ENCODE measurements around the gene RPS4Y2. TPM values are rescaled to one million over a fixed set of nuclear protein-coding genes. Genes with fewer than 3 reads are reported as not detected.
A peak's percentile ranks its signal among the peaks of the same experiment; 100 is the strongest.

RPS4Y2 gene
- total and polyA plus RNA-seq, 4 donors: not detected

DNA sequence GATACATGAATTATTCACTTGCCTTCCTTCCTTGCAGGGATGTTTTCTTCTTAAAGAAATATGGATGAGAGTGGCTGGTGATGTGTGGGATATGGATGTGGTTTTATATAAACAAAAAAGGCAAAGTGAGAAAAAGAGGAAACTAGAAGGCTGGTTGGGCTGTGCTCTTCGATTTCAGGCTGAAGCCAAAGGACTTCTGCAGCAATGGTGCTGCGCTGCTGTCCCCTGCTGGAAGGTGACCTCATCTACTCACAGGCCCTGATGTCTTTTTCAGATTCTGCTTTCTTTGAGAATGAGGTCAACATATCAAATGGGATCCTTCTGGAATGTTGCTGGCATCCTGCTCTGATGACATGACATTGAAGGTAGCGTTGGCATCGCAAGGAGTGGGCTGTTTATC is 15.3 kb upstream of the RPS4Y2 start:
- peak; percentile 41 for DNase-seq (ENCODE audit: low spot score)
- H3K4me3 ChIP-seq (ENCODE audit: low read depth in 1 of 3, low read length in 3 of 3): no peak overlapping the region
- H3K27me3 ChIP-seq (ENCODE audit: control insufficient read depth in 4 of 4, insufficient read depth in 4 of 4, low read length in 3 of 4): no peaks in the 10 kb centered on the region
- no peak overlapping the region for H3K9ac ChIP-seq (ENCODE audit: low read depth in 1 of 2, low read length in 2 of 2)
- H3K9me3 ChIP-seq (ENCODE audit: control insufficient read depth in 4 of 4, low read length in 3 of 4): no peaks in the 10 kb centered on the region
- no peak overlapping the region for H3K27ac ChIP-seq (ENCODE audit: low read depth in 1 of 2, low read length in 2 of 2)
- H3K4me1 ChIP-seq (ENCODE audit: control insufficient read depth in 4 of 4, insufficient read depth in 4 of 4, low read length in 3 of 4): no peaks in the 10 kb centered on the region
- TF ChIP-seq HNF4G (IDR thresholded peaks at IDR 0.05) (no peak), FOXA2 (IDR thresholded peaks at IDR 0.05) (no peak), RAD21 (IDR thresholded peaks at IDR 0.05) (peak in 1 of 2 donors; percentile 80), HNF4A (conservative IDR thresholded peaks at IDR 0.05) (no peak), JUND (IDR thresholded peaks at IDR 0.05) (no peak), FOXA1 (IDR thresholded peaks at IDR 0.05) (no peak), RXRA (IDR thresholded peaks at IDR 0.05) (no peak), GABPA (IDR thresholded peaks at IDR 0.05 in 1 of 2, conservative IDR thresholded peaks at IDR 0.05 in 1 of 2) (no peak), EGR1 (IDR thresholded peaks at IDR 0.05; ENCODE audit: low read depth in 2 of 2) (no peak), NR2F2 (IDR thresholded peaks at IDR 0.05) (no peak), SP1 (IDR thresholded peaks at IDR 0.05) (no peak), YY1 (IDR thresholded peaks at IDR 0.05) (no peak)
- TF ChIP-seq, protein P1, sequence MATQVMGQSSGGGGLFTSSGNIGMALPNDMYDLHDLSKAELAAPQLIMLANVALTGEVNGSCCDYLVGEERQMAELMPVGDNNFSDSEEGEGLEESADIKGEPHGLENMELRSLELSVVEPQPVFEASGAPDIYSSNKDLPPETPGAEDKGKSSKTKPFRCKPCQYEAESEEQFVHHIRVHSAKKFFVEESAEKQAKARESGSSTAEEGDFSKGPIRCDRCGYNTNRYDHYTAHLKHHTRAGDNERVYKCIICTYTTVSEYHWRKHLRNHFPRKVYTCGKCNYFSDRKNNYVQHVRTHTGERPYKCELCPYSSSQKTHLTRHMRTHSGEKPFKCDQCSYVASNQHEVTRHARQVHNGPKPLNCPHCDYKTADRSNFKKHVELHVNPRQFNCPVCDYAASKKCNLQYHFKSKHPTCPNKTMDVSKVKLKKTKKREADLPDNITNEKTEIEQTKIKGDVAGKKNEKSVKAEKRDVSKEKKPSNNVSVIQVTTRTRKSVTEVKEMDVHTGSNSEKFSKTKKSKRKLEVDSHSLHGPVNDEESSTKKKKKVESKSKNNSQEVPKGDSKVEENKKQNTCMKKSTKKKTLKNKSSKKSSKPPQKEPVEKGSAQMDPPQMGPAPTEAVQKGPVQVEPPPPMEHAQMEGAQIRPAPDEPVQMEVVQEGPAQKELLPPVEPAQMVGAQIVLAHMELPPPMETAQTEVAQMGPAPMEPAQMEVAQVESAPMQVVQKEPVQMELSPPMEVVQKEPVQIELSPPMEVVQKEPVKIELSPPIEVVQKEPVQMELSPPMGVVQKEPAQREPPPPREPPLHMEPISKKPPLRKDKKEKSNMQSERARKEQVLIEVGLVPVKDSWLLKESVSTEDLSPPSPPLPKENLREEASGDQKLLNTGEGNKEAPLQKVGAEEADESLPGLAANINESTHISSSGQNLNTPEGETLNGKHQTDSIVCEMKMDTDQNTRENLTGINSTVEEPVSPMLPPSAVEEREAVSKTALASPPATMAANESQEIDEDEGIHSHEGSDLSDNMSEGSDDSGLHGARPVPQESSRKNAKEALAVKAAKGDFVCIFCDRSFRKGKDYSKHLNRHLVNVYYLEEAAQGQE (IDR thresholded peaks at IDR 0.05): no peak
- TF ChIP-seq, protein P2, sequence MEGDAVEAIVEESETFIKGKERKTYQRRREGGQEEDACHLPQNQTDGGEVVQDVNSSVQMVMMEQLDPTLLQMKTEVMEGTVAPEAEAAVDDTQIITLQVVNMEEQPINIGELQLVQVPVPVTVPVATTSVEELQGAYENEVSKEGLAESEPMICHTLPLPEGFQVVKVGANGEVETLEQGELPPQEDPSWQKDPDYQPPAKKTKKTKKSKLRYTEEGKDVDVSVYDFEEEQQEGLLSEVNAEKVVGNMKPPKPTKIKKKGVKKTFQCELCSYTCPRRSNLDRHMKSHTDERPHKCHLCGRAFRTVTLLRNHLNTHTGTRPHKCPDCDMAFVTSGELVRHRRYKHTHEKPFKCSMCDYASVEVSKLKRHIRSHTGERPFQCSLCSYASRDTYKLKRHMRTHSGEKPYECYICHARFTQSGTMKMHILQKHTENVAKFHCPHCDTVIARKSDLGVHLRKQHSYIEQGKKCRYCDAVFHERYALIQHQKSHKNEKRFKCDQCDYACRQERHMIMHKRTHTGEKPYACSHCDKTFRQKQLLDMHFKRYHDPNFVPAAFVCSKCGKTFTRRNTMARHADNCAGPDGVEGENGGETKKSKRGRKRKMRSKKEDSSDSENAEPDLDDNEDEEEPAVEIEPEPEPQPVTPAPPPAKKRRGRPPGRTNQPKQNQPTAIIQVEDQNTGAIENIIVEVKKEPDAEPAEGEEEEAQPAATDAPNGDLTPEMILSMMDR (IDR thresholded peaks at IDR 0.05; ENCODE audit: low read depth, low read length, missing input control): peak; percentile 31
- TF ChIP-seq, protein P3, sequence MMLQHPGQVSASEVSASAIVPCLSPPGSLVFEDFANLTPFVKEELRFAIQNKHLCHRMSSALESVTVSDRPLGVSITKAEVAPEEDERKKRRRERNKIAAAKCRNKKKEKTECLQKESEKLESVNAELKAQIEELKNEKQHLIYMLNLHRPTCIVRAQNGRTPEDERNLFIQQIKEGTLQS (IDR thresholded peaks at IDR 0.05): no peak
- TF ChIP-seq, protein P4, sequence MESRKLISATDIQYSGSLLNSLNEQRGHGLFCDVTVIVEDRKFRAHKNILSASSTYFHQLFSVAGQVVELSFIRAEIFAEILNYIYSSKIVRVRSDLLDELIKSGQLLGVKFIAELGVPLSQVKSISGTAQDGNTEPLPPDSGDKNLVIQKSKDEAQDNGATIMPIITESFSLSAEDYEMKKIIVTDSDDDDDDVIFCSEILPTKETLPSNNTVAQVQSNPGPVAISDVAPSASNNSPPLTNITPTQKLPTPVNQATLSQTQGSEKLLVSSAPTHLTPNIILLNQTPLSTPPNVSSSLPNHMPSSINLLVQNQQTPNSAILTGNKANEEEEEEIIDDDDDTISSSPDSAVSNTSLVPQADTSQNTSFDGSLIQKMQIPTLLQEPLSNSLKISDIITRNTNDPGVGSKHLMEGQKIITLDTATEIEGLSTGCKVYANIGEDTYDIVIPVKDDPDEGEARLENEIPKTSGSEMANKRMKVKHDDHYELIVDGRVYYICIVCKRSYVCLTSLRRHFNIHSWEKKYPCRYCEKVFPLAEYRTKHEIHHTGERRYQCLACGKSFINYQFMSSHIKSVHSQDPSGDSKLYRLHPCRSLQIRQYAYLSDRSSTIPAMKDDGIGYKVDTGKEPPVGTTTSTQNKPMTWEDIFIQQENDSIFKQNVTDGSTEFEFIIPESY (IDR thresholded peaks at IDR 0.05): no peak
- TF ChIP-seq, protein P5, sequence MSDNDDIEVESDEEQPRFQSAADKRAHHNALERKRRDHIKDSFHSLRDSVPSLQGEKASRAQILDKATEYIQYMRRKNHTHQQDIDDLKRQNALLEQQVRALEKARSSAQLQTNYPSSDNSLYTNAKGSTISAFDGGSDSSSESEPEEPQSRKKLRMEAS (IDR thresholded peaks at IDR 0.05): no peak
- 42% methylated on average over 4 of the region's 4 CpGs for WGBS
- H3K36me3 ChIP-seq (ENCODE audit: control insufficient read depth in 4 of 4, insufficient read depth in 3 of 4, low read depth in 1 of 4, low read length in 3 of 4): no peaks in the 10 kb centered on the region

DNA sequence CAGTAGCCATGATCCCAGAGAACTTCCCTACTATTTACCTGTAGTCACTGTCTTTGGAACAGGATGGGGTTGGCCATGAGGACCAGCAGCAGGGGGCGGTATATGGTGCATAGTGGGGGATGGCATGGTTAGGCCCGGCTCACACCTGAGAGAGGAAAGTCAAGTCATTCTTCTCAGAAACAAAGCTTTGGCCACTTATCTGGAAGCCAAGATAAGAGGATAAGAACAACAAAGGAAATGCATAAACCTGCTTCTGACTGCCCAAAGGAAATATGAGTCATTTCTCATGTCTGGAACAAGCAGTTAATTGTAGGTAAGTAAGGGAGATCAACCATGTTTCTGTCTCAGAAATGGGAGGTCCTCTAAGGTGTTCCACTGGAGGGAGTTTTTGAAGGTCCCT is 10.8 kb upstream of the RPS4Y2 start:
- Histone ChIP-seq H3K9ac (ENCODE audit: low read depth in 1 of 2, low read length in 2 of 2) (no peak overlapping the region), H3K36me3 (ENCODE audit: control insufficient read depth in 4 of 4, insufficient read depth in 3 of 4, low read depth in 1 of 4, low read length in 3 of 4) (no peaks in the 10 kb centered on the region), H3K27ac (ENCODE audit: low read depth in 1 of 2, low read length in 2 of 2) (no peak overlapping the region), H3K4me1 (ENCODE audit: control insufficient read depth in 4 of 4, insufficient read depth in 4 of 4, low read length in 3 of 4) (no peaks in the 10 kb centered on the region), H3K27me3 (ENCODE audit: control insufficient read depth in 4 of 4, insufficient read depth in 4 of 4, low read length in 3 of 4) (no peaks in the 10 kb centered on the region), H3K9me3 (ENCODE audit: control insufficient read depth in 4 of 4, low read length in 3 of 4) (no peaks in the 10 kb centered on the region), H3K4me3 (ENCODE audit: low read depth in 1 of 3, low read length in 3 of 3) (no peak overlapping the region)
- DNase-seq (ENCODE audit: low spot score): no peak
- TF ChIP-seq RXRA (IDR thresholded peaks at IDR 0.05) (no peak), YY1 (IDR thresholded peaks at IDR 0.05) (no peak), RAD21 (IDR thresholded peaks at IDR 0.05) (no peak)
- WGBS: 72% methylated on average over 2 of the region's 2 CpGs
